RWPE2 (cell line): ENCODE measurements around the gene TCERG1L.

Source experiments
- ATAC-seq: fragments of 200-7000 bp; cut with Tn5 transposase; 3 replicates; pipeline ENCODE4 v1.9.1; 2021; ENCODE audit warnings: low read depth
- DNase-seq: peaks from one replicate; pipeline ENCODE4 v3.0.0-alpha.2; 2020; ENCODE audit warnings: low spot score
- H3K27ac ChIP-seq: fragments of 450-650 bp; 2 replicates; pipeline ENCODE4 v1.5.1; 2017; ENCODE audit warnings: mild to moderate bottlenecking; ENCODE audit not compliant: poor library complexity, severe bottlenecking
- H3K27me3 ChIP-seq: fragments of 250-450 bp; sonication (Bioruptor Pico); 2 replicates; pipeline ENCODE4 v1.5.1; 2021; ENCODE audit warnings: mild to moderate bottlenecking, moderate library complexity; ENCODE audit not compliant: insufficient read depth, poor library complexity, severe bottlenecking
- H3K36me3 ChIP-seq: fragments of 250-450 bp; sonication (Bioruptor Pico); 2 replicates; pipeline ENCODE4 v1.5.1; 2020; ENCODE audit warnings: low read depth, mild to moderate bottlenecking, moderate library complexity
- H3K4me1 ChIP-seq: fragments of 250-450 bp; sonication (Bioruptor Pico); 2 replicates; pipeline ENCODE4 v1.5.1; 2021; ENCODE audit warnings: mild to moderate bottlenecking, moderate library complexity; ENCODE audit not compliant: insufficient read depth, poor library complexity, severe bottlenecking
- H3K4me3 ChIP-seq: fragments of 250-450 bp; sonication (Bioruptor Pico); 2 replicates; pipeline ENCODE4 v1.5.1; 2021; ENCODE audit warnings: mild to moderate bottlenecking, moderate library complexity; ENCODE audit not compliant: severe bottlenecking
- H3K9me3 ChIP-seq: fragments of 250-450 bp; sonication (Bioruptor Pico); 2 replicates; pipeline ENCODE4 v1.5.1; 2021; ENCODE audit warnings: mild to moderate bottlenecking, moderate library complexity; ENCODE audit not compliant: severe bottlenecking
- TF ChIP-seq, protein P1 (sequence below): fragments of 450-650 bp; IDR thresholded peaks from one replicate; pipeline ENCODE4 v1.5.1; 2017; ENCODE audit warnings: mild to moderate bottlenecking, moderate library complexity; ENCODE audit not compliant: poor library complexity, severe bottlenecking

The TCERG1L gene

DNA sequence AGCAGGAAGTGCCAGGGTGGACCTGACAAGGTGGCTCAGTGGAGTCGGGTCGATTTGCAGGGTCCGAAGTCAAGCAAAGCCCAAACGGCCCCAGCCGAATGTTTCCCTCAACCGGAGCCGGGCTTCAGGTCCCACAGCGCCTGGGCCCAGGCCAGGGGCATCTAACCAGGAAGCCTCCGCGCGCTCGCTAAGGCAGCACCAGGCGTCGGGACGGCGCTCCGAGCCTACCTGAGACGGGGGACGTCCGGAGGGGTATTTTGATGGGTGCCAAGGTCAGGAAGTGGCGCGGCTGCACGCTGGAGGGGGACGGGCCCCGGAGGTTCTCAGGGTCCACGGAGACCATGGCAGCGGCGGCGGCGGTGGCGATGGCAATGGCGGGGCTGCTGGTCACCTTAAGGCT is 51.5 kb downstream of the TCERG1L start:
- Histone ChIP-seq H3K4me1 (no peaks in the 10 kb centered on the region), H3K27me3 (no peaks in the 10 kb centered on the region), H3K36me3 (no peaks in the 10 kb centered on the region), H3K27ac (no peak overlapping the region), H3K4me3 (no peak overlapping the region), H3K9me3 (no peaks in the 10 kb centered on the region)
- ATAC-seq (no peak), DNase-seq (peak; percentile 38)
- TF ChIP-seq, protein P1, sequence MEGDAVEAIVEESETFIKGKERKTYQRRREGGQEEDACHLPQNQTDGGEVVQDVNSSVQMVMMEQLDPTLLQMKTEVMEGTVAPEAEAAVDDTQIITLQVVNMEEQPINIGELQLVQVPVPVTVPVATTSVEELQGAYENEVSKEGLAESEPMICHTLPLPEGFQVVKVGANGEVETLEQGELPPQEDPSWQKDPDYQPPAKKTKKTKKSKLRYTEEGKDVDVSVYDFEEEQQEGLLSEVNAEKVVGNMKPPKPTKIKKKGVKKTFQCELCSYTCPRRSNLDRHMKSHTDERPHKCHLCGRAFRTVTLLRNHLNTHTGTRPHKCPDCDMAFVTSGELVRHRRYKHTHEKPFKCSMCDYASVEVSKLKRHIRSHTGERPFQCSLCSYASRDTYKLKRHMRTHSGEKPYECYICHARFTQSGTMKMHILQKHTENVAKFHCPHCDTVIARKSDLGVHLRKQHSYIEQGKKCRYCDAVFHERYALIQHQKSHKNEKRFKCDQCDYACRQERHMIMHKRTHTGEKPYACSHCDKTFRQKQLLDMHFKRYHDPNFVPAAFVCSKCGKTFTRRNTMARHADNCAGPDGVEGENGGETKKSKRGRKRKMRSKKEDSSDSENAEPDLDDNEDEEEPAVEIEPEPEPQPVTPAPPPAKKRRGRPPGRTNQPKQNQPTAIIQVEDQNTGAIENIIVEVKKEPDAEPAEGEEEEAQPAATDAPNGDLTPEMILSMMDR: no peak

DNA sequence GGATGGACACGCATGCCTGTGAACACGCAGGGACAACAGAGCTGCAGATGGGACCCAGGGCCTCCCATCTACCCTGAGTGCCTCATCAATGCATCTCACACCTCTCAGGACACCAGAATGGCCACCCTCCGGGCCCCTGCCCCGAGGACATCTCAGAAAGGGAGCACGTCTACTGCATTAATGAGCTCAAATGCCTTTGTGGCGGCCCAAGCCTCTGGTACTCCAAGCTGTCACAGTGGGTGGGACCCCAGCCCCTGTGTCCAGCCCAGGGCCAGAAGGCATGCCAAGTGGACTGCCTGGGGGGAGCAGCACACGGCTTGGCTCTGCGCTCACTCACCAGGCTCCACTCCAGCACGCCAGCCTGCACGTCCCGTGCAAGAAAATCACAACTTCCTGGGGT is 52.0 kb downstream of the TCERG1L start:
- TF ChIP-seq, protein P1: no peak
- no peak overlapping the region for H3K27ac ChIP-seq
- H3K9me3 ChIP-seq: no peaks in the 10 kb centered on the region
- H3K36me3 ChIP-seq: no peaks in the 10 kb centered on the region
- no peaks in the 10 kb centered on the region for H3K27me3 ChIP-seq
- ATAC-seq (no peak), DNase-seq (no peak)
- no peak overlapping the region for H3K4me3 ChIP-seq
- no peaks in the 10 kb centered on the region for H3K4me1 ChIP-seq

DNA sequence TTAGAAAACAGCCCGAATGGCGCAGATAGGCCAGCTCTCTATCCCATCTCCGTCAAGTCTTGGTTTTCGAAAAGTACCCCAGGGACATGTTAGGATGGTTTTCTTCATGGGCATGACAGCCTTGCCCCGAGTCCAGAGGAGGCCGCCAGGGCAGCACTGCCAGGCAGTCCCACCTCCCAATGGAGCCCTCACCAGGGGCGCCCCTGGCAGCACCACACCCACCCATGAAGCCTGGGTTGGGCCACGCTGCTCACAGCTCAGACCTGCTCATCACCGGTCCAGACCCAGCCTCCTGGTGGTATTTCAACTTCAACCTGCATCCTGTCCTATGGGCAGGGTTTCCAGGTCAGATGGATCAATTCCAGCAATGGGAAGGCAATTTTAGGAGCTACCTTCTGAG is 53.3 kb downstream of the TCERG1L start:
- DNase-seq: peak; percentile 45
- Histone ChIP-seq H3K27ac (no peak overlapping the region), H3K4me3 (no peak overlapping the region), H3K9me3 (no peaks in the 10 kb centered on the region), H3K27me3 (no peaks in the 10 kb centered on the region), H3K36me3 (no peaks in the 10 kb centered on the region), H3K4me1 (no peaks in the 10 kb centered on the region)
- TF ChIP-seq, protein P1: no peak
- no peak for ATAC-seq

DNA sequence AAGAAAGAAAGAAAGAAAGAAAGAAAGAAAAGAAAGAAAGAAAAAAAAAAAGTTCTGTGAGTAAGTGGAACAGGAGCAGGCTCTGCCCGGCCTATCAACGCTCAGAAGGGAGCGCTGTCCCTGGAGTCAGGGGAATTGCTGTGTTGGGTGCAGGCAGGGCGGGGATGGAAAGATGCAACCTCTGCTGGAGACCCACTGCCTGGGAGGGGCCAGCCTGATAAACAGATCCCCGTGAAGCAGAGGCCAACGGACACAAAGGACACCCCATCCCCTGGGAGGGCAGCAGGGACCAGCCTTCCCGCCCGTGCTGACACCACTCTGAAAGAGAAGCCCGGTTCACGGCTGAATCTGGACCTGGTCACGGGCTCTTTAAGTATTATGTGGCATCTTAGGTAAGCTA is 54.5 kb downstream of the TCERG1L start:
- TF ChIP-seq, protein P1: no peak
- H3K36me3 ChIP-seq: no peaks in the 10 kb centered on the region
- DNase-seq: no peak
- H3K27me3 ChIP-seq: no peaks in the 10 kb centered on the region
- no peak overlapping the region for H3K4me3 ChIP-seq
- no peaks in the 10 kb centered on the region for H3K4me1 ChIP-seq
- no peak overlapping the region for H3K27ac ChIP-seq
- no peaks in the 10 kb centered on the region for H3K9me3 ChIP-seq
- no peak for ATAC-seq

DNA sequence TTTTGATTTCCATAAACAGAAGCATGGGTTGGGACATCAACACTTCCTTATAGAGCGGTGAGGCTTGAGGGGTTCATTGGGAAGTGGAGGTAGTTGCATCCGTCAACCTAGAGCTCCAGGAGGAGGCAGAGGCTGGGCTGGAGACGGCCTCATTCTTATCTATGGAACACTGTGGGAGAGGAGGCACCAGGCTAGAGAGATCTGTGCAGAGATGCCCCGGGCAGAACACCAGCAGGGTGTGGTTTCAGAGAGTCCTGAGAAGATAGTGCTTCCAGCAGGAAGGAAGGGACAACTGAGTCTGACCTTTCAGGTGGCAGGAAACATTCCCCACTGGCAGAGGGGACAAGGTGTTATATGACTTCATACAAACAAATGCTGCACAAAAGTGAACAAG is 56.7 kb downstream of the TCERG1L start:
- Histone ChIP-seq H3K36me3 (no peaks in the 10 kb centered on the region), H3K9me3 (no peaks in the 10 kb centered on the region), H3K4me3 (no peak overlapping the region), H3K4me1 (no peaks in the 10 kb centered on the region), H3K27ac (no peak overlapping the region), H3K27me3 (no peaks in the 10 kb centered on the region)
- ATAC-seq: no peak
- DNase-seq: no peak
- TF ChIP-seq, protein P1: no peak
